ENCODE data around the gene COL27A1.

COL27A1 gene

DNA sequence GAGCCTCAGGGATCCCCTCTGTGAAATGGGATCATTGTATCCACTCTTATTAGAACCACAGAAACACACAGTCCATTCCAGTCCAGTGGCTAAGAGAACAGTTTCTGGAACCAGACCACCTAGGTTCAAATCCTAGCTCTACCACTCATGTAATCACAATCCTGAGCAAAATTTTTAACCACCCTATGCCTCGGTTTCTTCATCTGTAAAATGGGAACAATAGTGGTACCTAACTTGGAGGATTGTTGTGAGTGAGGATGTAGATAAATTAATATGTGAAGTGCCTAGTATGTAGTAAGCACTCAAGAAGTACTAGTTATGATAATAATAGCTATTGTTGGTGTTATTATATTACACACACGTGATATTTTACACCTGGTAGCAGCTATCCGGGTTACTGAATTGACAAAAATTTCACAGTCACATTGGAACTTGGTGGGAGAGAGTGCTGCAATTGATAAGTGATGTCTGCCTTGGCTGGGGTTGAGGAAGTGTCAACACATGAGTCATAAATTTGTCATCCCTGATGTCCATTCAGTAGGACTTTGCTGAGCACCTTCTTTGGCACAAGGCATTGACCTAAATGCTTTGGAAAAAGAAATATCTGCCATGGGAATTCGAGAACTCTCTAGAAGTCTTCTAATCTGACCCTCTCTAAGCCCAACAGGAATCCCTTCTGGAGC lies 68.4 kb downstream of the COL27A1 start:
- Histone ChIP-seq H3K4me3 (ENCODE audit: low read depth, low read length) (no peak overlapping the region), H3K9me3 (ENCODE audit: insufficient read depth, low read depth, low read length) (peaks cover 3% of the 10 kb centered on the region), H2AFZ (ENCODE audit: insufficient read depth, low read length, poor library complexity) (no peak overlapping the region), H4K91ac (ENCODE audit: low read depth, low read length) (no peak overlapping the region), H3K79me1 (ENCODE audit: low read length) (peaks cover 15% of the 10 kb centered on the region), H2BK12ac (ENCODE audit: low read length) (no peak overlapping the region), H3K14ac (ENCODE audit: low read length) (no peak overlapping the region), H2BK5ac (ENCODE audit: low read depth, low read length, poor library complexity) (no peak overlapping the region), H3K27me3 (ENCODE audit: insufficient read depth, low read length) (no peaks in the 10 kb centered on the region), H3K23ac (ENCODE audit: low read length) (no peak overlapping the region), H3K9ac (ENCODE audit: low read length) (no peak overlapping the region), H4K8ac (ENCODE audit: low read depth, low read length) (no peak overlapping the region), H3K4me1 (ENCODE audit: control insufficient read depth in 1 of 2, insufficient read depth in 2 of 2, low read length in 2 of 2) (peaks cover 29 to 31% of the 10 kb centered on the region in 2 experiments), H3K18ac (ENCODE audit: low read length) (no peak overlapping the region), H3K27ac (ENCODE audit: low read depth, low read length) (no peak overlapping the region), H3K4ac (ENCODE audit: low read depth, low read length) (no peak overlapping the region), H3K36me3 (ENCODE audit: control insufficient read depth in 1 of 2, insufficient read depth in 2 of 2, low read length in 2 of 2) (peaks cover 23 to 31% of the 10 kb centered on the region in 2 experiments), H2BK120ac (ENCODE audit: insufficient read depth, low read length, poor library complexity) (no peak overlapping the region), H4K12ac (ENCODE audit: low read depth, low read length) (no peak overlapping the region), H2AK5ac (ENCODE audit: low read length) (no peak overlapping the region), H3K79me2 (ENCODE audit: control insufficient read depth, insufficient read depth, low read length, poor library complexity) (peaks cover 2% of the 10 kb centered on the region), H3K4me2 (ENCODE audit: low read length) (no peak overlapping the region)
- DNase-seq, result peak in 1 of 2 donors; percentile 26
- WGBS (ENCODE audit: extremely low coverage, insufficient coverage, insufficient read length), result no CpG with 5 or more reads among the region's 4 CpGs

DNA sequence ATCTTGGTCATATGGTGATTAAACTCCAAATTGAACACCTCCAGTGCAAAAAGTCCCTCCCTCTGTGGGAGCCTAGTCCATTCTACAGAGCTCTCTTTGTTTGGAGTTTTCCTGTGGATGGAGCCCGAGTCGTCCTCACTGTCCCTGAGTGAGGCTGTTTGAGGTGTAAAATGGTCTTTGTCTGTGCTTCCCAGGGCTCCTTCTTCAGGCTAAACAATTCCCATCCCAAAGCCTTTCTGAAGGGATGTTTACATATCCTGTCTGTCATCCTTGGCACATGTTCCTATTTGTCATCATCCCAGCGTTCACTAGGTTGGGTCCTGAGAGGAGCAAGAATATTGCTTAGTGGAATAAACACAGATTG lies 68.9 kb downstream of the COL27A1 start:
- H2BK120ac ChIP-seq (ENCODE audit: insufficient read depth, low read length, poor library complexity), result no peak overlapping the region
- DNase-seq, result no peak
- peaks cover 3% of the 10 kb centered on the region for H3K9me3 ChIP-seq (ENCODE audit: insufficient read depth, low read depth, low read length)
- H2BK12ac ChIP-seq (ENCODE audit: low read length), result no peak overlapping the region
- no peak overlapping the region for H3K4me3 ChIP-seq (ENCODE audit: low read depth, low read length)
- H3K4me1 ChIP-seq (ENCODE audit: control insufficient read depth in 1 of 2, insufficient read depth in 2 of 2, low read length in 2 of 2), result peaks cover 29 to 34% of the 10 kb centered on the region in 2 experiments
- H4K8ac ChIP-seq (ENCODE audit: low read depth, low read length), result no peak overlapping the region
- no peak overlapping the region for H3K4me2 ChIP-seq (ENCODE audit: low read length)
- H3K79me2 ChIP-seq (ENCODE audit: control insufficient read depth, insufficient read depth, low read length, poor library complexity), result peaks cover 2% of the 10 kb centered on the region
- no peak overlapping the region for H3K27ac ChIP-seq (ENCODE audit: low read depth, low read length)
- peaks cover 15% of the 10 kb centered on the region for H3K79me1 ChIP-seq (ENCODE audit: low read length)
- H2BK5ac ChIP-seq (ENCODE audit: low read depth, low read length, poor library complexity), result no peak overlapping the region
- no peaks in the 10 kb centered on the region for H3K27me3 ChIP-seq (ENCODE audit: insufficient read depth, low read length)
- no peak overlapping the region for H3K9ac ChIP-seq (ENCODE audit: low read length)
- no peak overlapping the region for H3K14ac ChIP-seq (ENCODE audit: low read length)
- H2AK5ac ChIP-seq (ENCODE audit: low read length), result no peak overlapping the region
- H4K91ac ChIP-seq (ENCODE audit: low read depth, low read length), result no peak overlapping the region
- H3K18ac ChIP-seq (ENCODE audit: low read length), result no peak overlapping the region
- H2AFZ ChIP-seq (ENCODE audit: insufficient read depth, low read length, poor library complexity), result no peak overlapping the region
- no peak overlapping the region for H3K4ac ChIP-seq (ENCODE audit: low read depth, low read length)
- no peak overlapping the region for H4K12ac ChIP-seq (ENCODE audit: low read depth, low read length)
- no CpG with 5 or more reads among the region's 3 CpGs for WGBS (ENCODE audit: extremely low coverage, insufficient coverage, insufficient read length)
- H3K36me3 ChIP-seq (ENCODE audit: control insufficient read depth in 1 of 2, insufficient read depth in 2 of 2, low read length in 2 of 2), result peaks cover 23 to 31% of the 10 kb centered on the region in 2 experiments
- H3K23ac ChIP-seq (ENCODE audit: low read length), result no peak overlapping the region

DNA sequence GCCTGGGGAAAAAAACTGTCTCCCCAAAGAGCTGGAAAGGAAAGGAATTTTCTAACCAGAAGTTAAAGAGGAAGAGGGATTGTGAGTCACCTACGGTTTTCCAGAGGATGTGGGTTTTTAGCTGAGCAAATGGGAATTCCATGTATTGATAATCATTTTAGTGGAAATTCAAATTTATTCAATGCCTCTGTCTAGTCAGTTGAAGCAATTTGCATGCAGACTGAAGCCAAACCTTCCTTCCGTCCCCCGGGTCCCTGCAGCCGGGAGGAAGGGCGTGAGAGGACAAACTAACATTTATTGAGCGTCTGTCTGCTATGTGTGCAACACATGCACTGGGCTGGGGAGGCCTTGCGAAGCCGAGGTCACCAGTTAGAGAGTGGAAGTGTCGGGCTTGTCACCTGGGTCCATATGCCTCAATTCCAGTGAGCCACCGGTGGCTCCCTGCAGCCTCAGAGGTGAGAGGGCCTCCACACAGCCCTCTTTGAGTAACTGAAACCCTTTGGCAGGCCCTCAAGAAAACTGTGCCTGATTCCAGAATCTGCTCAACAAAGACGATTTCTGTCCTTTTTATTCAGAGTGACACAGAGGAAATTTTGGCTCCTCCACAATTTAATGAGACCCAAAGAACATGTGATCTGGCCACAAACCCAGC lies 70.3 kb downstream of the COL27A1 start:
- Histone ChIP-seq H4K8ac (ENCODE audit: low read depth, low read length) (no peak overlapping the region), H3K9me3 (ENCODE audit: insufficient read depth, low read depth, low read length) (peaks cover 3% of the 10 kb centered on the region), H4K12ac (ENCODE audit: low read depth, low read length) (no peak overlapping the region), H2BK120ac (ENCODE audit: insufficient read depth, low read length, poor library complexity) (peak overlapping the region; percentile 41), H3K27ac (ENCODE audit: low read depth, low read length) (peak overlapping the region; percentile 46), H3K79me2 (ENCODE audit: control insufficient read depth, insufficient read depth, low read length, poor library complexity) (peaks cover 2% of the 10 kb centered on the region), H3K4ac (ENCODE audit: low read depth, low read length) (no peak overlapping the region), H3K36me3 (ENCODE audit: control insufficient read depth in 1 of 2, insufficient read depth in 2 of 2, low read length in 2 of 2) (peaks cover 17 to 20% of the 10 kb centered on the region in 2 experiments), H3K4me1 (ENCODE audit: control insufficient read depth in 1 of 2, insufficient read depth in 2 of 2, low read length in 2 of 2) (peaks cover 32 to 40% of the 10 kb centered on the region in 2 experiments), H2AFZ (ENCODE audit: insufficient read depth, low read length, poor library complexity) (no peak overlapping the region), H3K23ac (ENCODE audit: low read length) (no peak overlapping the region), H3K4me3 (ENCODE audit: low read depth, low read length) (no peak overlapping the region), H2AK5ac (ENCODE audit: low read length) (no peak overlapping the region), H3K18ac (ENCODE audit: low read length) (no peak overlapping the region), H3K27me3 (ENCODE audit: insufficient read depth, low read length) (no peaks in the 10 kb centered on the region), H3K14ac (ENCODE audit: low read length) (no peak overlapping the region), H3K79me1 (ENCODE audit: low read length) (peaks cover 23% of the 10 kb centered on the region), H2BK5ac (ENCODE audit: low read depth, low read length, poor library complexity) (no peak overlapping the region), H2BK12ac (ENCODE audit: low read length) (peak overlapping the region; percentile 37), H3K4me2 (ENCODE audit: low read length) (no peak overlapping the region), H3K9ac (ENCODE audit: low read length) (no peak overlapping the region), H4K91ac (ENCODE audit: low read depth, low read length) (no peak overlapping the region)
- WGBS (ENCODE audit: extremely low coverage, insufficient coverage, insufficient read length), result no CpG with 5 or more reads among the region's 11 CpGs
- no peak for DNase-seq

DNA sequence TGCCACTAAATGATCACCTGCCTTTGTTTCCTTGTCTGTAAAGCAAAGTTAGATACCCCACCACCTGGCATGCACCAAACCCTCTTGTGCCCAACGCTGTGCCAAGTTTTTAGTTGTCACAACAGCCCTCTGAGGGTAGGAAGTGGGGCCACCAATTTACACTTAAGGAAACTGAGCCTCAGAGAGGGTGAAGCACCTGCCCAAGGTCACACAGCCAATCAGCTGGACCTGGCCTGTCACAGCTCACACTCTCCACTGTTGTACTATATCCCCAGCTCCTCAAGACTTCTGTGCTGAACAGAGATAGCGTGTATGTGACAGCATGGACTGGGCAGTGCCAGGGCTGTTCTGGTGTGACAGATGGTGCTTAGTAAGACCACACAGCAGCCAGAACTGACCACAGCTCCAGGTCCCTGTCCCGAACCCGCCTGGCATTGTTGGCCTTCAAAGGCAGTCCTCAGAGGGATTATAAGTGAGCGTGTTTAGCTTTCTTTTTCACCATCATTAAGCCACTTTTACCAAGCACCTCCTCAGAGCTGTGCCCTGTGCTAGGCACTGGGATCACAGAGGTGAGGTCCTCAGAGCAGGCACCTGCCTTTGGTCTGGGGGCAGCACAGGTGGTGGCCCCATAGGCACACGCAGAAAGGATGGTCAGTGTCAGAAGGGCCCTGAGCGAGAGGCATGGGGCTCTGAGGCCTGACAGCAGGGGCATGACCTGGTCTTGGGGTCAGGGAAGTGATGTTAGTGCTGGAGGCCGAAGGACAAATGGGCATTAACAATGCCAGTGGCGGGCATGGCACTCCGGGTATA lies 71.1 kb downstream of the COL27A1 start:
- Histone ChIP-seq H3K9ac (ENCODE audit: low read length) (no peak overlapping the region), H3K27me3 (ENCODE audit: insufficient read depth, low read length) (no peaks in the 10 kb centered on the region), H3K4me3 (ENCODE audit: low read depth, low read length) (peak overlapping the region; percentile 27), H2AFZ (ENCODE audit: insufficient read depth, low read length, poor library complexity) (no peak overlapping the region), H2AK5ac (ENCODE audit: low read length) (peak overlapping the region; percentile 57), H3K4me1 (ENCODE audit: control insufficient read depth in 1 of 2, insufficient read depth in 2 of 2, low read length in 2 of 2) (peaks cover 32 to 46% of the 10 kb centered on the region in 2 experiments), H2BK5ac (ENCODE audit: low read depth, low read length, poor library complexity) (no peak overlapping the region), H3K18ac (ENCODE audit: low read length) (peak overlapping the region; percentile 9), H3K14ac (ENCODE audit: low read length) (peak overlapping the region; percentile 7), H3K27ac (ENCODE audit: low read depth, low read length) (no peak overlapping the region), H3K23ac (ENCODE audit: low read length) (no peak overlapping the region), H4K12ac (ENCODE audit: low read depth, low read length) (no peak overlapping the region), H2BK120ac (ENCODE audit: insufficient read depth, low read length, poor library complexity) (peak overlapping the region; percentile 1), H2BK12ac (ENCODE audit: low read length) (peak overlapping the region; percentile 70), H4K8ac (ENCODE audit: low read depth, low read length) (no peak overlapping the region), H3K79me1 (ENCODE audit: low read length) (peaks cover 23% of the 10 kb centered on the region), H3K9me3 (ENCODE audit: insufficient read depth, low read depth, low read length) (peaks cover 7% of the 10 kb centered on the region), H3K36me3 (ENCODE audit: control insufficient read depth in 1 of 2, insufficient read depth in 2 of 2, low read length in 2 of 2) (peaks cover 17% of the 10 kb centered on the region in 2 experiments), H3K79me2 (ENCODE audit: control insufficient read depth, insufficient read depth, low read length, poor library complexity) (peaks cover 2% of the 10 kb centered on the region), H4K91ac (ENCODE audit: low read depth, low read length) (peak overlapping the region; percentile 89), H3K4ac (ENCODE audit: low read depth, low read length) (no peak overlapping the region), H3K4me2 (ENCODE audit: low read length) (no peak overlapping the region)
- WGBS (ENCODE audit: extremely low coverage, insufficient coverage, insufficient read length), result no CpG with 5 or more reads among the region's 10 CpGs
- no peak for DNase-seq

Data from trophoblast cell (in vitro differentiated cells and primary cell).